Ovary (tissue), 3 donors: ENCODE measurements around the gene GGA3.

ENCODE experiments used
- CTCF ChIP-seq, 3 donors: fragments of 450-650 bp in 2 of 3; fragments of 200-600 bp in 1 of 3; IDR thresholded peaks; one replicate each; pipeline versions ENCODE4 v1.5.1 to v1.8.0; 2016 to 2022; ENCODE audit warnings: antibody characterized with exemption in 3 of 3, mild to moderate bottlenecking in 1 of 3
- POLR2A ChIP-seq: fragments of 450-650 bp; IDR thresholded peaks from one replicate; pipeline ENCODE4 v1.6.1; 2017; ENCODE audit warnings: antibody characterized with exemption, mild to moderate bottlenecking, moderate library complexity
- donor health status: DM: no; HTN: no; CAD: no.

GRCh38 chr17:75231071-75231470 is 30.3 kb downstream of the GGA3 start:
- TF ChIP-seq CTCF (IDR thresholded peaks at IDR 0.05), result no peak
- no peak for TF ChIP-seq POLR2A
